H1 (cell line): ENCODE results near the gene MARK1. TPM values are rescaled to one million over a fixed set of nuclear protein-coding genes. Genes with fewer than 3 reads are reported as not detected.

ENCODE experiments used
- polyA plus RNA-seq, 7 experiments: library from polyadenylated mRNA; depleted of rRNA in 3 of 7; stranded (reverse) in 5 of 7; unstranded in 2 of 7; fragments of >200 nt in 5 of 7; fragments of 200-250 nt in 2 of 7; gene quantifications; 1 replicate in 5 of 7; 2 replicates in 1 of 7; 4 replicates in 1 of 7; pipeline versions ENCODE4 v1.2.1 to v1.2.3, GENCODE V29; 2011 to 2013; ENCODE audit warnings: missing spikeins in 2 of 7, mixed read lengths in 2 of 7
- total RNA-seq: library from RNA; stranded (reverse); fragmentation: NEBNext Ultra II Directional; extraction: Animal tissue kit (Norgen Biotek cat#: 25700); gene quantifications from 2 replicates; pipeline ENCODE4 v1.2.1, GENCODE V29; 2021
- TF ChIP-seq, protein P1 (sequence below): IDR thresholded peaks from 2 replicates; pipeline ENCODE4 v1.6.1; 2012; ENCODE audit warnings: inconsistent platforms
- TF ChIP-seq, protein P2 (sequence below): IDR thresholded peaks from 2 replicates; pipeline ENCODE4 v1.6.1; 2011; ENCODE audit warnings: low read depth, mild to moderate bottlenecking, low read length; ENCODE audit not compliant: insufficient read depth
- TF ChIP-seq, protein P3 (sequence below): IDR thresholded peaks from 2 replicates; pipeline ENCODE4 v1.6.1; 2011; ENCODE audit warnings: low read length, improper control_type of control experiment

The MARK1 gene
- total and polyA plus RNA-seq, 2 of the 8 experiments (the other 6 are each of a cell fraction or from before 2014, with no cell fraction given), result 5.5 to 20.5 TPM

DNA sequence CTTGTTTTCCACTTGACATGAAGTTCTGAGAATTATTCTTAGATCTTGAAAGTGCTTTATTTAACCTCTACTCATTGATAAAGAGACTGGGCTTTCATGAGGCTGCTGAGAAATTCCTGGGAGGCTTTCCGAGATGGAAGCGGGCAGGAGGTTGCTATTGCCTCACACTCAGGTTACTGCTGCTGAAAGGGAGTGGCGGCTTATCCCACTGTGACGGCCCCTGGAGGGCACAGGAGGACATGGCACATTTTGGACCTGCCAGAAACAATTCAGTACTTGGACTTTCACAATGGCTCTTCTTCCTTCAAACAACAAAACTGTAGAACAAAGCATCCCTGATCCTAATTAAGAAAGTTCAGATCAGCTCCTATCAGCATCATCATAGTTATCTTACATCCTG is 16.2 kb upstream of the MARK1 start (continued):
- TF ChIP-seq, protein P1, sequence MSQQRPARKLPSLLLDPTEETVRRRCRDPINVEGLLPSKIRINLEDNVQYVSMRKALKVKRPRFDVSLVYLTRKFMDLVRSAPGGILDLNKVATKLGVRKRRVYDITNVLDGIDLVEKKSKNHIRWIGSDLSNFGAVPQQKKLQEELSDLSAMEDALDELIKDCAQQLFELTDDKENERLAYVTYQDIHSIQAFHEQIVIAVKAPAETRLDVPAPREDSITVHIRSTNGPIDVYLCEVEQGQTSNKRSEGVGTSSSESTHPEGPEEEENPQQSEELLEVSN, result no peak
- TF ChIP-seq, protein P2, sequence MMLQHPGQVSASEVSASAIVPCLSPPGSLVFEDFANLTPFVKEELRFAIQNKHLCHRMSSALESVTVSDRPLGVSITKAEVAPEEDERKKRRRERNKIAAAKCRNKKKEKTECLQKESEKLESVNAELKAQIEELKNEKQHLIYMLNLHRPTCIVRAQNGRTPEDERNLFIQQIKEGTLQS, result no peak
- TF ChIP-seq, protein P3, sequence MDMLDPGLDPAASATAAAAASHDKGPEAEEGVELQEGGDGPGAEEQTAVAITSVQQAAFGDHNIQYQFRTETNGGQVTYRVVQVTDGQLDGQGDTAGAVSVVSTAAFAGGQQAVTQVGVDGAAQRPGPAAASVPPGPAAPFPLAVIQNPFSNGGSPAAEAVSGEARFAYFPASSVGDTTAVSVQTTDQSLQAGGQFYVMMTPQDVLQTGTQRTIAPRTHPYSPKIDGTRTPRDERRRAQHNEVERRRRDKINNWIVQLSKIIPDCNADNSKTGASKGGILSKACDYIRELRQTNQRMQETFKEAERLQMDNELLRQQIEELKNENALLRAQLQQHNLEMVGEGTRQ, result no peak
